Suprapubic skin (tissue), 4 donors: ENCODE results near the gene PRKCQ. TPM values are rescaled to one million over a fixed set of nuclear protein-coding genes. Genes with fewer than 3 reads are reported as not detected.

ENCODE experiments used
- DNase-seq, 2 donors: peaks; one replicate each; pipeline ENCODE4 v3.0.0-alpha.2; 2019; ENCODE audit warnings: low spot score in 2 of 2
- H3K27ac ChIP-seq: fragments of 200-600 bp; sonication (generic); one replicate; pipeline ENCODE4 v1.5.1; 2019
- H3K27me3 ChIP-seq: fragments of 200-600 bp; sonication (generic); one replicate; pipeline ENCODE4 v1.5.1; 2019
- H3K36me3 ChIP-seq: fragments of 200-600 bp; sonication (generic); one replicate; pipeline ENCODE4 v1.5.1; 2019
- H3K4me1 ChIP-seq: fragments of 200-600 bp; sonication (generic); one replicate; pipeline ENCODE4 v1.5.1; 2019
- H3K4me3 ChIP-seq: fragments of 200-600 bp; sonication (generic); one replicate; pipeline ENCODE4 v1.5.1; 2019; ENCODE audit warnings: mild to moderate bottlenecking
- H3K9me3 ChIP-seq: fragments of 200-600 bp; sonication (generic); one replicate; pipeline ENCODE4 v1.5.1; 2019
- CTCF ChIP-seq, 2 donors: fragments of 200-600 bp in 1 of 2; fragments of 450-650 bp in 1 of 2; sonication (generic) in 1 of 2; IDR thresholded peaks; one replicate each; pipeline ENCODE4 v1.5.1; 2016 to 2019; ENCODE audit warnings: antibody characterized with exemption in 2 of 2, mild to moderate bottlenecking in 1 of 2, moderate library complexity in 1 of 2
- EP300 ChIP-seq: sonication (generic); formaldehyde crosslinking; IDR thresholded peaks from one replicate; pipeline ENCODE4 v1.6.1; 2017; ENCODE audit warnings: antibody characterized with exemption
- POLR2A ChIP-seq, 2 donors: fragments of 450-650 bp; IDR thresholded peaks; one replicate each; pipeline ENCODE4 v1.6.1; 2017; ENCODE audit warnings: antibody characterized with exemption in 2 of 2, mild to moderate bottlenecking in 2 of 2, moderate library complexity in 2 of 2
- POLR2AphosphoS5 ChIP-seq, 3 donors: sonication (generic); formaldehyde crosslinking; IDR thresholded peaks; one replicate each; pipeline ENCODE4 v1.6.1; 2017; ENCODE audit warnings: antibody characterized with exemption in 3 of 3
- WGBS: methylation state at CpG from one replicate; pipeline ENCODE4 v1.1.5; 2018; 5-methylcytosine and 5-hydroxymethylcytosine counted together
- total RNA-seq, 4 donors: library from RNA; depleted of rRNA; stranded (reverse); fragments of >200 nt; gene quantifications; one replicate each; pipeline ENCODE4 v1.1.0, GENCODE V29; 2016

PRKCQ gene
- total RNA-seq, 4 donors from 2014 or later, result 0.51 to 1.0 TPM; not detected in 2

GRCh38 chr10:6602700-6603084 lies 22.6 kb upstream of the PRKCQ start:
- DNase-seq, result no peak
- no peak overlapping the region for H3K4me3 ChIP-seq
- no peaks in the 10 kb centered on the region for H3K9me3 ChIP-seq
- TF ChIP-seq CTCF (IDR thresholded peaks at IDR 0.05), result no peak
- TF ChIP-seq EP300, result no peak
- TF ChIP-seq POLR2AphosphoS5 (IDR thresholded peaks at IDR 0.05), result no peak
- TF ChIP-seq POLR2A (IDR thresholded peaks at IDR 0.05), result no peak
- no peaks in the 10 kb centered on the region for H3K4me1 ChIP-seq
- H3K27me3 ChIP-seq, result peaks cover 14% of the 10 kb centered on the region
- 71% methylated on average over 1 of the region's 1 CpG for WGBS
- no peak overlapping the region for H3K27ac ChIP-seq
- H3K36me3 ChIP-seq, result no peaks in the 10 kb centered on the region

DNA sequence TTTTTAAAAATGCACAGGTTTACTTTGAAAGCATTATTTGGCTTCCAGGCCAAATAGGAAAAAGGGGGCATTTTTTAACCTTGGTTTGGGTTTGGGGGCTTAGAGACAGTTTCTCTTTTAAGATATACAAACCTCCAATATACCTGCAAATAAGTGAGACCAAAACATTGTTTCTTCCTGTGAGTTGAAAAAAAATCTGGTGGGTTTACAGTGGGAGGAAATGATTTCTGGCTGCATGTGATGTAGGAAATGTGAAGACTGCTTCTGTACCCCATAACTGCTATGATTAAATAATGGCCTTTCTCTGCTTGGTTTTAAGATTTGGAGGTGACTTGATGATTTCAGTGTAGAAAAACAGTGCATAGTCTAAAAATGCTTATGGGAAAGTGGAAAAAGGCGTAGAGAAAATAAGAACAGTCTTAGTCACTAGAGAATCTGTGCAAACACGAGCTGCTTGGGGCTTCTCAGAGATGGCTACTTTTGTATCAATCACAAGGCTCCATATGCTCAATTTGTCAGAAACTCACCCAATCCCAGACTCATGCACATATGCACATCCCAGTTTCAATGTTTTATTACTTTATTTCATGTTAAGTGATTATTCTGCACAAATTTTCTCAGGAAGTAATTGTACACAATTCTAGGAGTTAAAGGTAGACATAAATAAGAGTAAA lies 22.1 kb upstream of the PRKCQ start:
- 93% methylated on average over 2 of the region's 2 CpGs for WGBS
- H3K9me3 ChIP-seq, result no peaks in the 10 kb centered on the region
- TF ChIP-seq CTCF (IDR thresholded peaks at IDR 0.05) (no peak), POLR2AphosphoS5 (IDR thresholded peaks at IDR 0.05) (no peak), EP300 (no peak), POLR2A (IDR thresholded peaks at IDR 0.05) (no peak)
- no peaks in the 10 kb centered on the region for H3K36me3 ChIP-seq
- no peak overlapping the region for H3K27ac ChIP-seq
- H3K4me1 ChIP-seq, result no peaks in the 10 kb centered on the region
- peaks cover 14% of the 10 kb centered on the region for H3K27me3 ChIP-seq
- H3K4me3 ChIP-seq, result no peak overlapping the region
- no peak for DNase-seq

DNA sequence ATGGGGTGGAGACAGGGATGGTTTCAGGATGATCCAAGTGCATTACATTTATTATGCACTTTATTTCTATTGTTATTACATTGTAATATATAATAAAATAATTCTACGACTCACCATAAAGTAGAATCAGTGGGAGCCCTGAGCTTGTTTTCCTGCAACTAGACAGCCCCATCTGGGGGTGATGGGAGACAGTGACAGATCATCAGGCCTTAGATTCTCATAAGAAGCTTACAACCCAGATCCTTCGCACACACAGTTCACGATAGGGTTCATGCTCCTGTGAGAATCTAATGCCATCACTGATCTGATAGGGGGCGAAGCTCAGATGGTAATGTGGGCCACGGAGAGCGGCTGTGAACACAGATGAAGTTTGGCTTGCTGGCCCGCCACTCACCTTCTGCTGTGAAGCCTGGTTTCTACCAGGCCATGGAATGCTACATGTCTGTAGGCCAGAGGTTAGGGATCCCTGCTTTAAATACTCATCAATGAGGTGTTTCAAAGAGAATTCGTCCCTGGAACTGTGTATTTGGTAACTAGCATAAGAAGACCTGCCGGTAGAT lies 21.2 kb upstream of the PRKCQ start:
- Histone ChIP-seq H3K4me1 (no peaks in the 10 kb centered on the region), H3K9me3 (no peaks in the 10 kb centered on the region), H3K27ac (no peak overlapping the region), H3K4me3 (no peak overlapping the region), H3K27me3 (peaks cover 14% of the 10 kb centered on the region), H3K36me3 (no peaks in the 10 kb centered on the region)
- TF ChIP-seq EP300, result no peak
- no peak for TF ChIP-seq POLR2AphosphoS5 (IDR thresholded peaks at IDR 0.05)
- no peak for TF ChIP-seq POLR2A (IDR thresholded peaks at IDR 0.05)
- TF ChIP-seq CTCF (IDR thresholded peaks at IDR 0.05), result no peak
- no peak for DNase-seq
- 90% methylated on average over 9 of the region's 9 CpGs for WGBS

DNA sequence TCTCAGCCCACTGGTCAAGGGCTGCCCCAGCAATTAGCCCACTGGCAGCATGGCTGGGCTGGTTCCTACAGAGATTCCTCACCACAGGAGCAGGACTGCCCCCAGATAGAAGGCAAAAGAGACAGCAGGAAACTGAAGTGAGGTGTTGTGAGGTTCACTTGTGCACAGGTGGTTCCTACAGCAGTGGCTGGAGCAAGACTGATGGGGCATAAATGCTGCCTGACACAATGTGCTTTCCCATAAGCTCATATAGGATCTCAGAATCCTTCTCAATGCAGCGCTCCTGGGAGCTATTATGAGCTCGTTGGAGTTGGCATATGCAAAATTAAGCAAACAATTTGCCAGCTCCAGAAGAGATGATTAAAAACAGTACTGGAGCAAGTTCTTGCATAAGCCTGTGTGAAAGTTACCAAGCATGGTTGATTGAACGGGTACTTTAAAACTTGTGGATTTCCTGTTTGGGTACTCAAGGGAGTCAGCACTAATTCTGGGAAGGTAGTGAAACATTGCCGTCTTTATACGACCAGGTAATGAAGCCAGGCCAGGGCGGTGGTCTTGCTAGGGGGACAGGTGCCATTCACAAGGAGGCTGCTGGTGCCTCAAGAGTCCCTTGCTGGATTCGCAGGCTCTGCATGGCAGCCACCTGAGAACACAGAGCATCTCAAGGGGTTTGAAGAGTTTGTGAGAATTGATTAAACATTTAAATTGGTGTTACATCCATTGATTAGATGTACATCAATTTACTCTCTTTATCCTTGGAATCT lies 20.3 kb upstream of the PRKCQ start:
- TF ChIP-seq CTCF (IDR thresholded peaks at IDR 0.05) (no peak), POLR2AphosphoS5 (IDR thresholded peaks at IDR 0.05) (no peak), POLR2A (IDR thresholded peaks at IDR 0.05) (no peak), EP300 (no peak)
- 69% methylated on average over 7 of the region's 7 CpGs for WGBS
- Histone ChIP-seq H3K27me3 (peaks cover 14% of the 10 kb centered on the region), H3K4me1 (no peaks in the 10 kb centered on the region), H3K4me3 (no peak overlapping the region), H3K27ac (no peak overlapping the region), H3K9me3 (no peaks in the 10 kb centered on the region), H3K36me3 (no peaks in the 10 kb centered on the region)
- no peak for DNase-seq

DNA sequence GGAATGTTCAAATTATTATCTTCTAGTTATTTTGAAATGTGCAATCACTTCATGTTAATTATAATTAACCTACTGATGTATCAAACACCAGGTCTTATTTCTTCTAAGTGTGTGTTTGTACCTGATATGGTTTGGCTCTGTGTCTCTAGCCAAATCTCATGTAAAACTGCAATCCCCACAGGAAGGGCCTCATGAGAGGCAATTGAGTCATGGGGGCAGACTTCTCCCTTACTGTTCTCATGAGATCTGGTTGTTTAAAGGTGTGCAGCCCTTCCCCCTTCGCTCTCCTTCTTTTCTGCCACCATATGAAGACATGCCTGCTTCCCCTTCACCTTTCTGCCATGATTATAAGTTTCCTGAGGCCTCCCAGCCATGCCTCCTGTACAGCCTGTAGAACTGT lies 18.6 kb upstream of the PRKCQ start:
- 95% methylated on average over 1 of the region's 1 CpG for WGBS
- Histone ChIP-seq H3K27ac (no peak overlapping the region), H3K4me1 (no peaks in the 10 kb centered on the region), H3K9me3 (no peaks in the 10 kb centered on the region), H3K4me3 (no peak overlapping the region), H3K27me3 (peaks cover 11% of the 10 kb centered on the region), H3K36me3 (no peaks in the 10 kb centered on the region)
- DNase-seq, result no peak
- TF ChIP-seq POLR2A (IDR thresholded peaks at IDR 0.05) (no peak), POLR2AphosphoS5 (IDR thresholded peaks at IDR 0.05) (no peak), CTCF (IDR thresholded peaks at IDR 0.05) (no peak), EP300 (no peak)
